HepG2 (cell line): ENCODE results near the gene MSANTD2. TPM values are rescaled to one million over a fixed set of nuclear protein-coding genes. Genes with fewer than 3 reads are reported as not detected.

Experiments
- BRD4 ChIP-seq: sonication (generic); formaldehyde crosslinking; IDR thresholded peaks from 2 replicates; pipeline ENCODE4 v1.4.0; 2020; ENCODE audit warnings: missing genetic modification reagents
- FIP1L1 ChIP-seq: fragments of 200-400 bp; formaldehyde crosslinking; IDR thresholded peaks from 2 replicates; pipeline ENCODE4 v1.6.1; 2018; ENCODE audit warnings: low read depth, mild to moderate bottlenecking, low read length, moderate library complexity, borderline replicate concordance; ENCODE audit not compliant: insufficient read depth
- JUNB ChIP-seq: sonication (generic); formaldehyde crosslinking; IDR thresholded peaks from 2 replicates; pipeline ENCODE4 v1.8.0; 2022; ENCODE audit warnings: missing genetic modification reagents, mild to moderate bottlenecking, borderline replicate concordance
- KIAA2018 ChIP-seq: sonication (generic); formaldehyde crosslinking; IDR thresholded peaks from 2 replicates; pipeline ENCODE4 v1.5.0; 2020; ENCODE audit warnings: mild to moderate bottlenecking, missing genetic modification reagents, borderline replicate concordance
- KLF16 ChIP-seq, 2 experiments: sonication (generic) in 1 of 2; formaldehyde crosslinking in 1 of 2; IDR thresholded peaks; 2 replicates each; pipeline versions ENCODE4 v1.6.1 to v1.8.0; 2016 to 2023; ENCODE audit warnings: missing genetic modification reagents in 2 of 2, missing compliant biosample characterization in 1 of 2
- KLF9 ChIP-seq: IDR thresholded peaks from 2 replicates; pipeline ENCODE4 v1.6.1; 2016; ENCODE audit warnings: low read depth
- NR2F6 ChIP-seq, 2 experiments: IDR thresholded peaks; 2 replicates each; pipeline ENCODE4 v1.6.1; 2016; ENCODE audit warnings: antibody characterized with exemption in 1 of 2, mild to moderate bottlenecking in 1 of 2
- POLR2G ChIP-seq: fragments of 200-400 bp; formaldehyde crosslinking; IDR thresholded peaks from 2 replicates; pipeline ENCODE4 v1.6.1; 2018; ENCODE audit warnings: mild to moderate bottlenecking, low read depth, low read length, moderate library complexity
- SP5 ChIP-seq: IDR thresholded peaks from 2 replicates; pipeline ENCODE4 v1.6.1; 2016; ENCODE audit warnings: low read depth, borderline replicate concordance
- TERF1 ChIP-seq: sonication (generic); formaldehyde crosslinking; IDR thresholded peaks from 2 replicates; pipeline ENCODE4 v1.8.0; 2022; ENCODE audit warnings: mild to moderate bottlenecking, missing genetic modification reagents, moderate library complexity
- ZNF431 ChIP-seq: sonication (generic); formaldehyde crosslinking; IDR thresholded peaks from 2 replicates; pipeline ENCODE4 v1.9.0; 2022; ENCODE audit warnings: missing genetic modification reagents, low read depth, mild to moderate bottlenecking, borderline replicate concordance
- ZNF546 ChIP-seq: sonication (generic); formaldehyde crosslinking; conservative IDR thresholded peaks from 2 replicates; pipeline ENCODE4 v1.8.1; 2023; ENCODE audit warnings: mild to moderate bottlenecking, missing genetic modification reagents
- ZNF737 ChIP-seq: sonication (generic); formaldehyde crosslinking; IDR thresholded peaks from 2 replicates; pipeline ENCODE4 v1.5.0; 2020; ENCODE audit warnings: missing genetic modification reagents, mild to moderate bottlenecking, borderline replicate concordance
- polyA plus RNA-seq, 8 experiments: library from polyadenylated mRNA; depleted of rRNA in 3 of 8; stranded (reverse) in 7 of 8; unstranded in 1 of 8; fragments of >200 nt; fragmentation: Illumina TruSeq in 4 of 8; extraction: Trizol in 4 of 8; gene quantifications; 2 replicates each; pipeline versions ENCODE4 v1.2.1 to v1.2.3, GENCODE V29; 2011 to 2016; ENCODE audit warnings: low read depth in 4 of 8, missing spikeins in 1 of 8, mixed read lengths in 1 of 8; ENCODE audit not compliant: insufficient read depth in 1 of 8
- total RNA-seq, 5 experiments: library from RNA; depleted of rRNA; stranded (reverse); fragments of >200 nt; fragmentation: Illumina TruSeq; extraction: Trizol; gene quantifications; 2 replicates each; pipeline ENCODE4 v1.2.3, GENCODE V29; 2016; ENCODE audit warnings: low read depth in 1 of 5
- TF ChIP-seq, protein P1 (sequence below): sonication (generic); formaldehyde crosslinking; IDR thresholded peaks from 2 replicates; pipeline ENCODE4 v1.4.0; 2020; ENCODE audit warnings: mild to moderate bottlenecking, missing genetic modification reagents
- TF ChIP-seq, protein P2 (sequence below): sonication (generic); formaldehyde crosslinking; IDR thresholded peaks from 2 replicates; pipeline ENCODE4 v1.8.0; 2023; ENCODE audit warnings: mild to moderate bottlenecking, missing genetic modification reagents

The MSANTD2 gene
- total and polyA plus RNA-seq, 2 of the 13 experiments (the other 11 are each of a cell fraction or from before 2014, with no cell fraction given), result 8.7 to 10.1 TPM

GRCh38 chr11:124758355-124759265 is 41.6 kb downstream of the MSANTD2 start (continued):
- TF ChIP-seq, protein P1, sequence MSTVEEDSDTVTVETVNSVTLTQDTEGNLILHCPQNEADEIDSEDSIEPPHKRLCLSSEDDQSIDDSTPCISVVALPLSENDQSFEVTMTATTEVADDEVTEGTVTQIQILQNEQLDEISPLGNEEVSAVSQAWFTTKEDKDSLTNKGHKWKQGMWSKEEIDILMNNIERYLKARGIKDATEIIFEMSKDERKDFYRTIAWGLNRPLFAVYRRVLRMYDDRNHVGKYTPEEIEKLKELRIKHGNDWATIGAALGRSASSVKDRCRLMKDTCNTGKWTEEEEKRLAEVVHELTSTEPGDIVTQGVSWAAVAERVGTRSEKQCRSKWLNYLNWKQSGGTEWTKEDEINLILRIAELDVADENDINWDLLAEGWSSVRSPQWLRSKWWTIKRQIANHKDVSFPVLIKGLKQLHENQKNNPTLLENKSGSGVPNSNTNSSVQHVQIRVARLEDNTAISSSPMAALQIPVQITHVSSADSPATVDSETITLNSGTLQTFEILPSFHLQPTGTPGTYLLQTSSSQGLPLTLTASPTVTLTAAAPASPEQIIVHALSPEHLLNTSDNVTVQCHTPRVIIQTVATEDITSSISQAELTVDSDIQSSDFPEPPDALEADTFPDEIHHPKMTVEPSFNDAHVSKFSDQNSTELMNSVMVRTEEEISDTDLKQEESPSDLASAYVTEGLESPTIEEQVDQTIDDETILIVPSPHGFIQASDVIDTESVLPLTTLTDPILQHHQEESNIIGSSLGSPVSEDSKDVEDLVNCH, result no peak
- no peak for TF ChIP-seq KIAA2018 (CRISPR knock-in tag)
- TF ChIP-seq JUNB (CRISPR knock-in tag), result no peak
- peak; percentile 48; the same call in 1 of the 2 replicates for TF ChIP-seq POLR2G
- no peak; a peak in 1 of 4 replicates for TF ChIP-seq KLF16 (CRISPR knock-in tag; IDR thresholded peaks at IDR 0.05)
- no peak for TF ChIP-seq BRD4 (CRISPR knock-in tag)
- no peak for TF ChIP-seq NR2F6 (IDR thresholded peaks at IDR 0.05)
- peak; percentile 29; the same call in 1 of the 2 replicates for TF ChIP-seq NR2F6 (CRISPR knock-in tag; IDR thresholded peaks at IDR 0.05)
- TF ChIP-seq FIP1L1, result no peak
- no peak for TF ChIP-seq TERF1 (CRISPR knock-in tag)
- no peak for TF ChIP-seq ZNF737 (CRISPR knock-in tag)
- peak; percentile 37; the same call in 1 of the 2 replicates for TF ChIP-seq SP5 (CRISPR knock-in tag)
- TF ChIP-seq, protein P2, sequence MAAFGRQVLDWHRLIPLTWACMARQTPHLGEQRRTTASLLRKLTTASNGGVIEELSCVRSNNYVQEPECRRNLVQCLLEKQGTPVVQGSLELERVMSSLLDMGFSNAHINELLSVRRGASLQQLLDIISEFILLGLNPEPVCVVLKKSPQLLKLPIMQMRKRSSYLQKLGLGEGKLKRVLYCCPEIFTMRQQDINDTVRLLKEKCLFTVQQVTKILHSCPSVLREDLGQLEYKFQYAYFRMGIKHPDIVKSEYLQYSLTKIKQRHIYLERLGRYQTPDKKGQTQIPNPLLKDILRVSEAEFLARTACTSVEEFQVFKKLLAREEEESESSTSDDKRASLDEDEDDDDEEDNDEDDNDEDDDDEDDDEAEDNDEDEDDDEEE (CRISPR knock-in tag), result no peak
- TF ChIP-seq KLF9 (CRISPR knock-in tag), result no peak
- no peak for TF ChIP-seq ZNF431 (CRISPR knock-in tag)
- TF ChIP-seq ZNF546 (CRISPR knock-in tag), result 0 out of 2 replicates have a peak, but pooled peaks have one; percentile 76
